H1 (cell line): ENCODE measurements around the gene KIF13A. TPM values are rescaled to one million over a fixed set of nuclear protein-coding genes. Genes with fewer than 3 reads are reported as not detected.

Experiments used
- CTCF ChIP-seq, 3 experiments: IDR thresholded peaks; 1 replicate in 2 of 3; 2 replicates in 1 of 3; pipeline versions ENCODE4 v1.5.1 to v1.6.1; 2011; ENCODE audit warnings: low read length in 3 of 3, mild to moderate bottlenecking in 3 of 3, inconsistent platforms in 2 of 3, low read depth in 1 of 3, moderate library complexity in 1 of 3; ENCODE audit not compliant: insufficient read depth in 1 of 3; ENCODE audit errors: control extremely low read depth in 1 of 3
- FOSL1 ChIP-seq: IDR thresholded peaks from 2 replicates; pipeline ENCODE4 v1.6.1; 2011; ENCODE audit warnings: mild to moderate bottlenecking, low read depth, low read length, moderate library complexity; ENCODE audit not compliant: insufficient read depth
- RXRA ChIP-seq: IDR thresholded peaks from 2 replicates; pipeline ENCODE4 v1.6.1; 2011; ENCODE audit warnings: low read depth, mild to moderate bottlenecking, low read length, moderate library complexity; ENCODE audit not compliant: insufficient read depth
- TBP ChIP-seq: IDR thresholded peaks from 2 replicates; pipeline ENCODE4 v1.6.1; 2011; ENCODE audit warnings: low read depth, low read length, improper control_type of control experiment
- TCF12 ChIP-seq: IDR thresholded peaks from 2 replicates; pipeline ENCODE4 v1.6.1; 2011; ENCODE audit warnings: low read depth, mild to moderate bottlenecking, low read length
- polyA plus RNA-seq, 7 experiments: library from polyadenylated mRNA; depleted of rRNA in 3 of 7; stranded (reverse) in 5 of 7; unstranded in 2 of 7; fragments of >200 nt in 5 of 7; fragments of 200-250 nt in 2 of 7; gene quantifications; 1 replicate in 5 of 7; 2 replicates in 1 of 7; 4 replicates in 1 of 7; pipeline versions ENCODE4 v1.2.1 to v1.2.3, GENCODE V29; 2011 to 2013; ENCODE audit warnings: missing spikeins in 2 of 7, mixed read lengths in 2 of 7
- total RNA-seq: library from RNA; stranded (reverse); fragmentation: NEBNext Ultra II Directional; extraction: Animal tissue kit (Norgen Biotek cat#: 25700); gene quantifications from 2 replicates; pipeline ENCODE4 v1.2.1, GENCODE V29; 2021

KIF13A gene
- total and polyA plus RNA-seq, 2 of the 8 experiments (the other 6 are each of a cell fraction or from before 2014, with no cell fraction given): 14.7 to 40.8 TPM

GRCh38 chr6:17933716-17934115, 53.7 kb downstream of the KIF13A start (continued):
- no peak for TF ChIP-seq CTCF (IDR thresholded peaks at IDR 0.05; ENCODE audit: control extremely low read depth in 1 of 3, insufficient read depth in 1 of 3, low read depth in 1 of 3, low read length in 3 of 3)
- TF ChIP-seq TCF12: no peak
- TF ChIP-seq RXRA: no peak
- TF ChIP-seq FOSL1: no peak
- TF ChIP-seq TBP: no peak
- TF ChIP-seq, all 59 proteins: peak for 0
